ENCODE data around the gene PEX13. TPM values are rescaled to one million over a fixed set of nuclear protein-coding genes. Genes with fewer than 3 reads are reported as not detected.
"Not testable (repeated sequence)": the region's sequence is repeated elsewhere in the genome, so short reads cannot be mapped to it uniquely, and the experiment has no call there.

Gene PEX13
- total RNA-seq, 1 donor from 2014 or later: 31.3 TPM

DNA sequence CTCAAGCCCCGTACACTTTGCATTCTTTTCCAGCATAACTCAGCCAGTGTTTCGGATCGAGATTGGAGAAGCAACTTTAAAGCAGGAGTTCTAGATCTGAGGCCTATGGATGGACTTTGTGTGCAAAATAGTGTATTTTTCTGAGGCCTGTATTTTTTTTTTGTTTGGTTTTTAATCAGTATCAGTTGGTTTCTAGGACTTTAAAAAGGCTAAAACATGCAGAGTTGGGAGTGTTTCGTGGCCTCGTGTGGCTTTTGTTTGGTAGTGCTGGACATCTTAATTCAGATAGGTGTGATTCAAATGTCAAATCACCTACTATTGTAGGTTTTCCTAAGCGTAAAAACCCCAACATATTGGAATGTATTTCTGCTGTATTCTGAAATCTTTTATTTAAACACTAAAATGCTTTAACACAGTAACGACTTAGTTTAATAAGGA is 817 bp downstream of the PEX13 start:
- no peak for DNase-seq (ENCODE audit: low spot score in 2 of 2, unreplicated experiment in 2 of 2)
- peaks cover 10% of the 10 kb centered on the region for H3K9me3 Mint-ChIP-seq

DNA sequence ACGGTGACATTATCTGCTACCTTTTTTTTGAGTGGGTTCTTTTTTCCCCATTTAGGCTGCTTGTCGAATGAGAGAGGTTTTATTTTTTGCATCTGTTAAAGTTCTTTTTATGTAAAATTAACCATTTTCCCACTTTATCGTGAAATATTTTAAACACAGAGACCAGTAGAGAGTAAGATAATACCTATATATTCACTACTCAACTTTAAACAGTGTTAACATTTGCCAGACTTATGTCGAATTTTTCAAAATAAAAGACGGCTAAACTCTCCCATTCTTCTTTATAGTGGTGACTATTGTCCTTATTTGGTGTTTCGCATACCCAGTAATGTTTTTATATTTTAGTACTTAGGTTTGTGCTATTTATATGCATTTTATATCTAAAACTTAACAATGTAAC is 1.3 kb downstream of the PEX13 start:
- H3K27me3 Mint-ChIP-seq (ENCODE audit: low read depth): no peaks in the 10 kb centered on the region
- peaks cover 27% of the 10 kb centered on the region for H3K4me1 Mint-ChIP-seq
- no peak for TF ChIP-seq CTCF (IDR thresholded peaks at IDR 0.05; ENCODE audit: unreplicated experiment)
- H3K36me3 Mint-ChIP-seq: peaks cover 28% of the 10 kb centered on the region
- H3K9me3 Mint-ChIP-seq: peaks cover 10% of the 10 kb centered on the region
- no peak for DNase-seq (ENCODE audit: low spot score in 2 of 2, unreplicated experiment in 2 of 2)
- peak overlapping the region; percentile 98 for H3K4me3 Mint-ChIP-seq
- H3K27ac Mint-ChIP-seq: peak overlapping the region; percentile 98

More for the DNA sequence above, 817 bp downstream of the PEX13 start:
- H3K36me3 Mint-ChIP-seq: peaks cover 23% of the 10 kb centered on the region
- H3K27me3 Mint-ChIP-seq (ENCODE audit: low read depth): no peaks in the 10 kb centered on the region
- no peak for TF ChIP-seq CTCF (IDR thresholded peaks at IDR 0.05; ENCODE audit: unreplicated experiment)
- peak overlapping the region; percentile 98 for H3K4me3 Mint-ChIP-seq
- H3K27ac Mint-ChIP-seq: peak overlapping the region; percentile 98
- peaks cover 27% of the 10 kb centered on the region for H3K4me1 Mint-ChIP-seq

DNA sequence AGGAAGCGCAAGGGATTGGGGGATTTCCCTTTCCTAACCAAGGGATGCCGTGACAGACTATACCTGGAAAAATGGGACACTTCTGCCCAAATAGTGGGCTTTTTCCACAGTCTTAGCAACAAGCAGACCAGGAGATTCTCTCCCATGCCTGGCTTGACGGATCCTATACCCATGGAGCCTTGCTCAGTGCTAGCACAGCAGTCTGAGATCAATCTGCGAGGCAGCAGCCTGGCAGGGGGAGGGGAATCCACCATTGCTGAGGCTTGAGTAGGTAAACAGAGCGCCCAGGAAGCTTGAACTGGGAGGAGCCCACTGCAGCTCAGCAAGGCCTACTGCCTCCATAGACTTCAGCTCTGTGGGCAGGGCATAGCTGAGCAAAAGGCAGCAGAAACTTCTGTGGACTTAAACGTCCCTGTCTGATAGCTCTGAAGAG is 3.7 kb downstream of the PEX13 start:
- Mint-ChIP-seq H3K9me3 (peaks cover 10% of the 10 kb centered on the region), H3K27me3 (ENCODE audit: low read depth) (no peaks in the 10 kb centered on the region)

DNA sequence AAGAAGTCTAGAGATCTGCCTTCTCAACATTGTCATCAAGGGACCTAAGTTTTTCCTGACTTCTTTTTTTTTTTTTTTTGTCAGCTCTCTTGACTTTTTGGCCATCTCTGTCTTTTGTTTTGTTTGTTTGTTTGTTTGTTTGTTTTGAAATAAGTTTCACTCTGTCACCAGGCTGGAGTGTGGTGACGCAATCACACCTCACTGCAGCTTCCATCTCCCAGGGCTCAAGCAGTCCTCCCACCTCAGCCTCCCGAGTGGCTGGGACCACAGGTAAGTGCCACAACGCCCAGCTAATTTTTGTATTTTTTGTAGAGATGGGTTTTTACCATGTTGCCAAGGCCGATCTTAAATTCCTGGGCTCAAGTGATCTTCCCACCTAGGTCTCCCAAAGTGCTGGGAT is 6.2 kb downstream of the PEX13 start:
- Mint-ChIP-seq H3K9me3 (peaks cover 13% of the 10 kb centered on the region), H3K27ac (no peak overlapping the region), H3K4me1 (peaks cover 16% of the 10 kb centered on the region), H3K27me3 (ENCODE audit: low read depth) (no peaks in the 10 kb centered on the region), H3K36me3 (peaks cover 53% of the 10 kb centered on the region), H3K4me3 (no peak overlapping the region)
- no peak for TF ChIP-seq CTCF (IDR thresholded peaks at IDR 0.05; ENCODE audit: unreplicated experiment)
- DNase-seq (ENCODE audit: low spot score in 2 of 2, unreplicated experiment in 2 of 2): no peak

More for the DNA sequence above, 3.7 kb downstream of the PEX13 start:
- no peak for TF ChIP-seq CTCF (IDR thresholded peaks at IDR 0.05; ENCODE audit: unreplicated experiment)
- Mint-ChIP-seq H3K36me3 (peaks cover 40% of the 10 kb centered on the region), H3K4me3 (no peak overlapping the region), H3K27ac (no peak overlapping the region), H3K4me1 (peaks cover 24% of the 10 kb centered on the region)
- DNase-seq (ENCODE audit: low spot score in 2 of 2, unreplicated experiment in 2 of 2): no peak

- no peak for TF ChIP-seq CTCF (IDR thresholded peaks at IDR 0.05; ENCODE audit: unreplicated experiment)
- peaks cover 24% of the 10 kb centered on the region for H3K9me3 Mint-ChIP-seq
- H3K27me3 Mint-ChIP-seq (ENCODE audit: low read depth): no peaks in the 10 kb centered on the region
- H3K27ac Mint-ChIP-seq: no peak overlapping the region
- H3K4me3 Mint-ChIP-seq: no peak overlapping the region
- H3K36me3 Mint-ChIP-seq: peaks cover 53% of the 10 kb centered on the region
- DNase-seq (ENCODE audit: low spot score in 2 of 2, unreplicated experiment in 2 of 2): no peak
- peaks cover 4% of the 10 kb centered on the region for H3K4me1 Mint-ChIP-seq
Measured at GRCh38 chr2:61029533-61029932, 12.0 kb downstream of the PEX13 start.

DNA sequence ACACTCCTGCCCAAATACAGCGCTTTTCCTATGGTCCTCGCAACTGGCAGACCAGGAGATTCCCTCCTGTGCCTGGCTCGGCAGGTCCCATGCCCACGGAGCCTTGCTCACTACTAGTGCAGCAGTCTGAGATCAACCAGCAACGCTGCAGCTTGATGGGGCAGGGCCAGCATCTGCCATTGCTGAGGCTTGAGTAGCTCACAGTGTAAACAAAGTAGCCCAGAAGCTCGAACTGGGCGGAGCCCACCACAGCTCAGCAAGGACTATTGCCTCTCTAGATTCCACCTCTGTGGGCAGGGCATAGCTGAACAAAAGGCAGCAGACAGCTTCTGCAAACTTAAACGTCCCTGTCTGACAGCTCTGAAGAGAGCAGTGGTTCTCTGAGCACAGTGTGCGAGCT is 17.1 kb downstream of the PEX13 start:
- H3K4me1 Mint-ChIP-seq; H3K4me3 Mint-ChIP-seq; H3K27ac Mint-ChIP-seq; H3K27me3 Mint-ChIP-seq (ENCODE audit: low read depth); DNase-seq (ENCODE audit: low spot score in 2 of 2, unreplicated experiment in 2 of 2): not testable (repeated sequence)
- H3K36me3 Mint-ChIP-seq: peaks cover 78% of the 10 kb centered on the region
- H3K9me3 Mint-ChIP-seq: peaks cover 57% of the 10 kb centered on the region

GRCh38 chr2:61036643-61037042 is 19.1 kb downstream of the PEX13 start:
- not testable (repeated sequence) for H3K27ac Mint-ChIP-seq; H3K27me3 Mint-ChIP-seq (ENCODE audit: low read depth); H3K4me3 Mint-ChIP-seq; H3K4me1 Mint-ChIP-seq; DNase-seq (ENCODE audit: low spot score in 2 of 2, unreplicated experiment in 2 of 2)
- Mint-ChIP-seq H3K36me3 (peaks cover 75% of the 10 kb centered on the region), H3K9me3 (peaks cover 60% of the 10 kb centered on the region)
